CD4-positive, alpha-beta memory T cell (primary cell): ENCODE data around the gene AGBL1. TPM values are rescaled to one million over a fixed set of nuclear protein-coding genes. Genes with fewer than 3 reads are reported as not detected.

Source experiments
- CTCF ChIA-PET: fragments of 350-600 bp; sonication (Branson Sonifier 250); formaldehyde crosslinking; loops from one replicate; lab custom pipeline; 2021; ENCODE audit warnings: inconsistent platforms; ENCODE audit not compliant: partially characterized antibody; lab: Charles Lee
- POLR2A ChIA-PET: fragments of 350-600 bp; sonication (Branson Sonifier 250); formaldehyde crosslinking; loops from one replicate; lab custom pipeline; 2021; ENCODE audit not compliant: partially characterized antibody; lab: Charles Lee
- DNase-seq, 5 donors: peaks; one replicate each; pipeline versions ENCODE4 v3.0.0 to v3.0.0-alpha.2; 2020 to 2022; ENCODE audit warnings: mixed read lengths in 1 of 5
- H3K27ac ChIP-seq: one replicate; pipeline ENCODE4 v1.7.0; 2013; ENCODE audit warnings: low read depth, low read length
- H3K27me3 ChIP-seq: 2 replicates; pipeline ENCODE4 v1.7.0; 2013; ENCODE audit warnings: mild to moderate bottlenecking, low read length, moderate library complexity; ENCODE audit not compliant: insufficient read depth
- H3K36me3 ChIP-seq: 2 replicates; pipeline ENCODE4 v1.7.0; 2013; ENCODE audit warnings: mild to moderate bottlenecking, low read length, moderate library complexity; ENCODE audit not compliant: insufficient read depth
- H3K4me1 ChIP-seq: 2 replicates; pipeline ENCODE4 v1.7.0; 2013; ENCODE audit warnings: mild to moderate bottlenecking, low read length, moderate library complexity; ENCODE audit not compliant: insufficient read depth
- H3K4me3 ChIP-seq, 2 donors: one replicate each; pipeline ENCODE4 v1.7.0; 2013; ENCODE audit warnings: low read length in 2 of 2, mild to moderate bottlenecking in 1 of 2
- H3K9me3 ChIP-seq, 2 donors: one replicate each; pipeline ENCODE4 v1.7.0; 2013; ENCODE audit warnings: low read length in 2 of 2, control low read depth in 1 of 2; ENCODE audit not compliant: control insufficient read depth in 1 of 2
- H3K27ac Mint-ChIP-seq, 7 donors: one replicate each; pipeline ENCODE4 v1.8.0; 2020 to 2021; ENCODE audit warnings: mixed read lengths in 7 of 7, mild to moderate bottlenecking in 6 of 7, inconsistent platforms in 3 of 7, moderate library complexity in 3 of 7
- H3K27me3 Mint-ChIP-seq, 2 donors: one replicate each; pipeline ENCODE4 v1.8.0; 2020 to 2021; ENCODE audit warnings: mixed read lengths in 2 of 2
- H3K36me3 Mint-ChIP-seq, 2 donors: one replicate each; pipeline ENCODE4 v1.8.0; 2020 to 2021; ENCODE audit warnings: mixed read lengths in 2 of 2, inconsistent platforms in 1 of 2, mild to moderate bottlenecking in 1 of 2
- H3K4me1 Mint-ChIP-seq, 4 donors: one replicate each; pipeline ENCODE4 v1.8.0; 2020 to 2021; ENCODE audit warnings: mixed read lengths in 4 of 4, mild to moderate bottlenecking in 1 of 4
- H3K4me3 Mint-ChIP-seq, 8 donors: one replicate each; pipeline ENCODE4 v1.8.0; 2020 to 2021; ENCODE audit warnings: mixed read lengths in 8 of 8, mild to moderate bottlenecking in 7 of 8, moderate library complexity in 6 of 8, inconsistent platforms in 3 of 8
- H3K9me3 Mint-ChIP-seq, 8 donors: one replicate each; pipeline ENCODE4 v1.8.0; 2020 to 2021; ENCODE audit warnings: mixed read lengths in 8 of 8, mild to moderate bottlenecking in 5 of 8, inconsistent platforms in 3 of 8, moderate library complexity in 1 of 8
- intact Hi-C: fragments of 100-400 bp; cut with micrococcal nuclease; formaldehyde crosslinking; loops from one replicate; pipeline ENCODE4 v1.15.1; 2023
- polyA plus RNA-seq, 2 donors: library from polyadenylated mRNA; unstranded; fragments of 300-500 nt; fragmentation: Illumina TruSeq; gene quantifications; one replicate each; pipeline ENCODE4 v1.2.3, GENCODE V29; 2021
- total RNA-seq, 2 experiments: library from RNA; stranded (reverse); gene quantifications; one replicate each; pipeline ENCODE4 v1.2.3, GENCODE V29; 2021

AGBL1 gene
- total and polyA plus RNA-seq, 4 experiments from 2014 or later = not detected

GRCh38 chr15:86961669-86962068 is 882.0 kb downstream of the AGBL1 start:
- POLR2A ChIA-PET = no interaction called here
- no peak for DNase-seq
- Histone ChIP-seq H3K4me1 (no peaks in the 10 kb centered on the region), H3K4me3 (no peak overlapping the region), H3K27me3 (no peaks in the 10 kb centered on the region), H3K27ac (no peak overlapping the region), H3K9me3 (no peaks in the 10 kb centered on the region), H3K36me3 (no peaks in the 10 kb centered on the region)
- CTCF ChIA-PET = no interaction called here
- no peak overlapping the region for H3K27ac Mint-ChIP-seq
- H3K4me3 Mint-ChIP-seq = no peak overlapping the region
- intact Hi-C loops = no loop called here
- H3K4me1 Mint-ChIP-seq = no peaks in the 10 kb centered on the region
- peaks cover 0 to 3% (median 0%) of the 10 kb centered on the region in 8 donors for H3K9me3 Mint-ChIP-seq
- H3K27me3 Mint-ChIP-seq = no peaks in the 10 kb centered on the region
- H3K36me3 Mint-ChIP-seq = no peaks in the 10 kb centered on the region

GRCh38 chr15:86964271-86964670 is 884.6 kb downstream of the AGBL1 start:
- no peaks in the 10 kb centered on the region for H3K27me3 ChIP-seq
- H3K9me3 ChIP-seq = no peaks in the 10 kb centered on the region
- H3K4me3 Mint-ChIP-seq = no peak overlapping the region
- no peak for DNase-seq
- H3K27me3 Mint-ChIP-seq = no peaks in the 10 kb centered on the region
- POLR2A ChIA-PET = no interaction called here
- no peaks in the 10 kb centered on the region for H3K36me3 ChIP-seq
- H3K4me3 ChIP-seq = no peak overlapping the region
- H3K36me3 Mint-ChIP-seq = no peaks in the 10 kb centered on the region
- H3K4me1 ChIP-seq = no peaks in the 10 kb centered on the region
- H3K9me3 Mint-ChIP-seq = peaks cover 0 to 3% (median 0%) of the 10 kb centered on the region in 8 donors
- no peak overlapping the region for H3K27ac Mint-ChIP-seq
- CTCF ChIA-PET = interaction anchor here (0.5 kb wide), 1 partner anchor 584 kb away, joined by 3 read pairs; no protein-coding TSS in a partner anchor
- intact Hi-C loops = no loop called here
- no peaks in the 10 kb centered on the region for H3K4me1 Mint-ChIP-seq
- H3K27ac ChIP-seq = no peak overlapping the region

GRCh38 chr15:86968244-86968643 is 888.6 kb downstream of the AGBL1 start:
- no peak overlapping the region for H3K4me3 ChIP-seq
- no peaks in the 10 kb centered on the region for H3K4me1 ChIP-seq
- no peak overlapping the region for H3K27ac ChIP-seq
- H3K9me3 ChIP-seq = no peaks in the 10 kb centered on the region
- H3K4me3 Mint-ChIP-seq = no peak overlapping the region
- intact Hi-C loops = no loop called here
- H3K36me3 ChIP-seq = no peaks in the 10 kb centered on the region
- no peak overlapping the region for H3K27ac Mint-ChIP-seq
- POLR2A ChIA-PET = no interaction called here
- DNase-seq = no peak
- peaks cover 0 to 7% (median 0%) of the 10 kb centered on the region in 8 donors for H3K9me3 Mint-ChIP-seq
- no peaks in the 10 kb centered on the region for H3K36me3 Mint-ChIP-seq
- H3K4me1 Mint-ChIP-seq = no peaks in the 10 kb centered on the region
- no peaks in the 10 kb centered on the region for H3K27me3 ChIP-seq
- peaks cover 0 to 3% of the 10 kb centered on the region in 2 donors for H3K27me3 Mint-ChIP-seq
- CTCF ChIA-PET = no interaction called here

GRCh38 chr15:86969364-86969763 is 889.7 kb downstream of the AGBL1 start:
- POLR2A ChIA-PET = no interaction called here
- peaks cover 0 to 3% of the 10 kb centered on the region in 2 donors for H3K27me3 Mint-ChIP-seq
- H3K4me3 Mint-ChIP-seq = no peak overlapping the region
- H3K9me3 ChIP-seq = no peaks in the 10 kb centered on the region
- no peaks in the 10 kb centered on the region for H3K36me3 ChIP-seq
- H3K4me1 Mint-ChIP-seq = no peaks in the 10 kb centered on the region
- no peaks in the 10 kb centered on the region for H3K4me1 ChIP-seq
- intact Hi-C loops = no loop called here
- H3K9me3 Mint-ChIP-seq = peaks cover 0 to 7% (median 0%) of the 10 kb centered on the region in 8 donors
- DNase-seq = no peak
- no peaks in the 10 kb centered on the region for H3K27me3 ChIP-seq
- no peak overlapping the region for H3K27ac ChIP-seq
- H3K27ac Mint-ChIP-seq = no peak overlapping the region
- CTCF ChIA-PET = no interaction called here
- no peak overlapping the region for H3K4me3 ChIP-seq
- H3K36me3 Mint-ChIP-seq = no peaks in the 10 kb centered on the region

GRCh38 chr15:86973284-86973844 is 893.7 kb downstream of the AGBL1 start:
- H3K4me1 Mint-ChIP-seq = no peaks in the 10 kb centered on the region
- Histone ChIP-seq H3K27me3 (no peaks in the 10 kb centered on the region), H3K9me3 (no peaks in the 10 kb centered on the region), H3K4me3 (no peak overlapping the region), H3K36me3 (no peaks in the 10 kb centered on the region), H3K27ac (no peak overlapping the region), H3K4me1 (no peaks in the 10 kb centered on the region)
- H3K4me3 Mint-ChIP-seq = no peak overlapping the region
- no peak overlapping the region for H3K27ac Mint-ChIP-seq
- H3K36me3 Mint-ChIP-seq = no peaks in the 10 kb centered on the region
- H3K27me3 Mint-ChIP-seq = peaks cover 0 to 3% of the 10 kb centered on the region in 2 donors
- POLR2A ChIA-PET = no interaction called here
- intact Hi-C loops = no loop called here
- no peak for DNase-seq
- peaks cover 0 to 4% (median 0%) of the 10 kb centered on the region in 8 donors for H3K9me3 Mint-ChIP-seq
- CTCF ChIA-PET = no interaction called here

- Histone ChIP-seq H3K27ac (no peak overlapping the region), H3K9me3 (no peaks in the 10 kb centered on the region), H3K27me3 (no peaks in the 10 kb centered on the region), H3K4me3 (no peak overlapping the region), H3K36me3 (no peaks in the 10 kb centered on the region), H3K4me1 (no peaks in the 10 kb centered on the region)
- ChIA-PET POLR2A (no interaction called here), CTCF (no interaction called here)
- H3K4me3 Mint-ChIP-seq = no peak overlapping the region
- no peaks in the 10 kb centered on the region for H3K4me1 Mint-ChIP-seq
- H3K27ac Mint-ChIP-seq = no peak overlapping the region
- peaks cover 2 to 4% of the 10 kb centered on the region in 2 donors for H3K27me3 Mint-ChIP-seq
- peaks cover 0 to 3% (median 0%) of the 10 kb centered on the region in 8 donors for H3K9me3 Mint-ChIP-seq
- intact Hi-C loops = no loop called here
- H3K36me3 Mint-ChIP-seq = no peaks in the 10 kb centered on the region
- no peak for DNase-seq
These were observed 908.4 kb downstream of the AGBL1 start for GRCh38 chr15:86988033-86988432.

- Mint-ChIP-seq H3K4me3 (no peak overlapping the region), H3K27me3 (peaks cover 0 to 3% of the 10 kb centered on the region in 2 donors), H3K9me3 (peaks cover 3 to 32% (median 19%) of the 10 kb centered on the region in 8 donors), H3K4me1 (no peaks in the 10 kb centered on the region), H3K36me3 (no peaks in the 10 kb centered on the region), H3K27ac (no peak overlapping the region)
- Histone ChIP-seq H3K9me3 (no peaks in the 10 kb centered on the region), H3K4me3 (no peak overlapping the region), H3K27me3 (no peaks in the 10 kb centered on the region), H3K36me3 (no peaks in the 10 kb centered on the region), H3K4me1 (no peaks in the 10 kb centered on the region), H3K27ac (no peak overlapping the region)
- ChIA-PET POLR2A (no interaction called here), CTCF (no interaction called here)
- intact Hi-C loops = no loop called here
- no peak for DNase-seq
These were observed 942.1 kb downstream of the AGBL1 start for GRCh38 chr15:87021751-87022150.
